HCT116 (cell line): ENCODE data around the gene ZNRF2.

Source experiments
- CTCF ChIP-seq, 3 experiments: fragments of 200-600 bp in 1 of 3; sonication (generic) in 1 of 3; IDR thresholded peaks in 2 of 3; conservative IDR thresholded peaks in 1 of 3; 2 replicates each; pipeline ENCODE4 v1.5.1; 2012 to 2017; ENCODE audit warnings: low read depth in 2 of 3, low read length in 2 of 3, antibody characterized with exemption in 1 of 3, borderline replicate concordance in 1 of 3, control low read depth in 1 of 3, mild to moderate bottlenecking in 1 of 3, mixed read lengths in 1 of 3, mixed run types in 1 of 3, moderate library complexity in 1 of 3; ENCODE audit not compliant: insufficient read depth in 1 of 3
- EZH2 ChIP-seq: fragments of 200-600 bp; sonication (generic); IDR thresholded peaks from 2 replicates; pipeline ENCODE4 v1.6.1; 2017; ENCODE audit warnings: antibody characterized with exemption, mixed run types
- EZH2phosphoT487 ChIP-seq: fragments of 200-600 bp; IDR thresholded peaks from 2 replicates; pipeline ENCODE4 v1.6.1; 2018; ENCODE audit warnings: antibody characterized with exemption, borderline replicate concordance
- FOSL1 ChIP-seq: IDR thresholded peaks from 2 replicates; pipeline ENCODE4 v1.6.1; 2012; ENCODE audit warnings: low read depth
- MAX ChIP-seq: IDR thresholded peaks from 2 replicates; pipeline ENCODE4 v1.6.1; 2012
- POLR2A ChIP-seq: IDR thresholded peaks from 2 replicates; pipeline ENCODE4 v1.7.0; 2011; ENCODE audit warnings: borderline replicate concordance; ENCODE audit not compliant: insufficient read depth, insufficient read length; ENCODE audit errors: extremely low read depth
- POLR2AphosphoS5 ChIP-seq: IDR thresholded peaks from 2 replicates; pipeline ENCODE4 v1.6.1; 2011; ENCODE audit warnings: mild to moderate bottlenecking, low read depth, low read length, moderate library complexity
- RAD21 ChIP-seq: IDR thresholded peaks from 2 replicates; pipeline ENCODE4 v1.6.1; 2012; ENCODE audit warnings: low read depth, mild to moderate bottlenecking
- REST ChIP-seq: IDR thresholded peaks from 2 replicates; pipeline ENCODE4 v1.6.1; 2012; ENCODE audit warnings: low read depth
- SRF ChIP-seq: IDR thresholded peaks from 2 replicates; pipeline ENCODE4 v1.6.1; 2012; ENCODE audit warnings: low read depth
- TCF7L2 ChIP-seq: IDR thresholded peaks from 2 replicates; pipeline ENCODE4 v1.7.0; 2011; ENCODE audit warnings: borderline replicate concordance, inconsistent platforms; ENCODE audit not compliant: insufficient read depth, insufficient read length; ENCODE audit errors: extremely low read depth
- YY1 ChIP-seq: IDR thresholded peaks from 2 replicates; pipeline ENCODE4 v1.6.1; 2011; ENCODE audit warnings: low read length, low read depth, moderate library complexity, mild to moderate bottlenecking; ENCODE audit not compliant: insufficient replicate concordance; ENCODE audit errors: extremely low read depth
- ZBTB33 ChIP-seq: IDR thresholded peaks from 2 replicates; pipeline ENCODE4 v1.6.1; 2011; ENCODE audit warnings: mild to moderate bottlenecking, low read length, moderate library complexity; ENCODE audit not compliant: insufficient replicate concordance; ENCODE audit errors: extremely low read depth

GRCh38 chr7:30389791-30390190 lies 105.4 kb downstream of the ZNRF2 start:
- TF ChIP-seq SRF, result no peak
- TF ChIP-seq CTCF (IDR thresholded peaks at IDR 0.05 in 2 of 3, conservative IDR thresholded peaks at IDR 0.05 in 1 of 3; ENCODE audit: borderline replicate concordance in 1 of 3, insufficient read depth in 1 of 3, low read depth in 2 of 3, low read length in 2 of 3), result no peak
- TF ChIP-seq EZH2, result no peak
- no peak for TF ChIP-seq RAD21
- TF ChIP-seq POLR2A, result no peak
- no peak for TF ChIP-seq TCF7L2
- no peak for TF ChIP-seq POLR2AphosphoS5
- no peak for TF ChIP-seq MAX
- TF ChIP-seq YY1, result no peak
- TF ChIP-seq REST, result no peak
- TF ChIP-seq ZBTB33, result no peak
- TF ChIP-seq EZH2phosphoT487, result no peak
- no peak for TF ChIP-seq FOSL1
